Peyer's patch (tissue), 4 donors: ENCODE data around the gene CFAP53.

Source experiments
- POLR2A ChIP-seq, 2 donors: fragments of 450-650 bp; IDR thresholded peaks; one replicate each; pipeline ENCODE4 v1.5.1; 2017; ENCODE audit warnings: antibody characterized with exemption in 2 of 2, mild to moderate bottlenecking in 2 of 2, moderate library complexity in 2 of 2
- TF ChIP-seq, protein P1 (sequence below), 6 experiments: fragments of 450-650 bp in 4 of 6; fragments of 200-600 bp in 2 of 6; sonication (generic) in 1 of 6; IDR thresholded peaks; one replicate each; pipeline ENCODE4 v1.5.1; 2017 to 2019; ENCODE audit warnings: antibody characterized with exemption in 6 of 6, mild to moderate bottlenecking in 3 of 6, moderate library complexity in 1 of 6

GRCh38 chr18:50199921-50200320 lies 66.4 kb downstream of the CFAP53 start:
- TF ChIP-seq, protein P1, sequence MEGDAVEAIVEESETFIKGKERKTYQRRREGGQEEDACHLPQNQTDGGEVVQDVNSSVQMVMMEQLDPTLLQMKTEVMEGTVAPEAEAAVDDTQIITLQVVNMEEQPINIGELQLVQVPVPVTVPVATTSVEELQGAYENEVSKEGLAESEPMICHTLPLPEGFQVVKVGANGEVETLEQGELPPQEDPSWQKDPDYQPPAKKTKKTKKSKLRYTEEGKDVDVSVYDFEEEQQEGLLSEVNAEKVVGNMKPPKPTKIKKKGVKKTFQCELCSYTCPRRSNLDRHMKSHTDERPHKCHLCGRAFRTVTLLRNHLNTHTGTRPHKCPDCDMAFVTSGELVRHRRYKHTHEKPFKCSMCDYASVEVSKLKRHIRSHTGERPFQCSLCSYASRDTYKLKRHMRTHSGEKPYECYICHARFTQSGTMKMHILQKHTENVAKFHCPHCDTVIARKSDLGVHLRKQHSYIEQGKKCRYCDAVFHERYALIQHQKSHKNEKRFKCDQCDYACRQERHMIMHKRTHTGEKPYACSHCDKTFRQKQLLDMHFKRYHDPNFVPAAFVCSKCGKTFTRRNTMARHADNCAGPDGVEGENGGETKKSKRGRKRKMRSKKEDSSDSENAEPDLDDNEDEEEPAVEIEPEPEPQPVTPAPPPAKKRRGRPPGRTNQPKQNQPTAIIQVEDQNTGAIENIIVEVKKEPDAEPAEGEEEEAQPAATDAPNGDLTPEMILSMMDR (IDR thresholded peaks at IDR 0.05) = no peak
- no peak for TF ChIP-seq POLR2A (IDR thresholded peaks at IDR 0.05)
